HUES64 (cell line): ENCODE data around the gene SFTPB.

ENCODE experiments used
- H3K27ac ChIP-seq: 2 replicates; pipeline ENCODE4 v1.7.0; 2013; ENCODE audit warnings: low read depth, low read length, inconsistent platforms
- H3K27me3 ChIP-seq: 2 replicates; pipeline ENCODE4 v1.6.1; 2013; ENCODE audit warnings: mild to moderate bottlenecking, low read length; ENCODE audit not compliant: insufficient read depth
- H3K36me3 ChIP-seq: 2 replicates; pipeline ENCODE4 v1.6.1; 2013; ENCODE audit warnings: mild to moderate bottlenecking, low read length; ENCODE audit not compliant: insufficient read depth
- H3K4me1 ChIP-seq: 2 replicates; pipeline ENCODE4 v1.6.1; 2013; ENCODE audit warnings: mild to moderate bottlenecking, low read length, moderate library complexity; ENCODE audit not compliant: insufficient read depth
- H3K4me3 ChIP-seq: 2 replicates; pipeline ENCODE4 v1.5.1; 2013; ENCODE audit warnings: mild to moderate bottlenecking, low read length, moderate library complexity
- H3K9ac ChIP-seq: 2 replicates; pipeline ENCODE4 v1.6.1; 2013; ENCODE audit warnings: mild to moderate bottlenecking, low read depth, low read length
- H3K9me3 ChIP-seq: 2 replicates; pipeline ENCODE4 v1.6.1; 2013; ENCODE audit warnings: low read depth, low read length; ENCODE audit not compliant: insufficient read depth
- WGBS: fragments of 150-250, 120-280 bp; methylation state at CpG from one replicate; pipeline ENCODE4 v1.1.7; 2013; ENCODE audit warnings: missing lambda C conversion rate; 5-methylcytosine and 5-hydroxymethylcytosine counted together

SFTPB gene

DNA sequence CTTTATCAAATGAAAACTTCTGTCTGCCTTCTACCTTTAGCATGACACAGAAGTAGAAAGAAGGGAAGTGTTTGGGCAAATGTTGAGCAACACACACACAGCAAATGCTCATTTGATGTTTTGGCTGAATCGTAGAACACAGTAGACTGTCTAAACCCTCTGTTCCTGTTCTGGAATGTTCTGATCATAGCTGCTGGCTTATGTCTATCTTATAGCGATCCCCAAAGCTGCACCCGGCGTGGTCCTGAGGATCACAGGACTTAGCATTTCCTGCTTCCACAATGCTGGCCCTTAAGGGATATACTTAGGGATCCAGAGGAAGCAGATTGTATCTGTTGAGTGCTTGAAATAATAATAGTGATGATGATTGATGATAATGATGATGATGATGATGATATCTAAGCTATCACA is 41.4 kb upstream of the SFTPB start:
- no peaks in the 10 kb centered on the region for H3K36me3 ChIP-seq
- no peak overlapping the region for H3K9ac ChIP-seq
- WGBS = 90% methylated on average over 4 of the region's 4 CpGs
- peaks cover 8% of the 10 kb centered on the region; the same call in 1 of the 2 replicates for H3K27me3 ChIP-seq
- no peaks in the 10 kb centered on the region for H3K9me3 ChIP-seq
- no peaks in the 10 kb centered on the region for H3K4me1 ChIP-seq
- no peak overlapping the region for H3K4me3 ChIP-seq
- H3K27ac ChIP-seq = no peak overlapping the region

DNA sequence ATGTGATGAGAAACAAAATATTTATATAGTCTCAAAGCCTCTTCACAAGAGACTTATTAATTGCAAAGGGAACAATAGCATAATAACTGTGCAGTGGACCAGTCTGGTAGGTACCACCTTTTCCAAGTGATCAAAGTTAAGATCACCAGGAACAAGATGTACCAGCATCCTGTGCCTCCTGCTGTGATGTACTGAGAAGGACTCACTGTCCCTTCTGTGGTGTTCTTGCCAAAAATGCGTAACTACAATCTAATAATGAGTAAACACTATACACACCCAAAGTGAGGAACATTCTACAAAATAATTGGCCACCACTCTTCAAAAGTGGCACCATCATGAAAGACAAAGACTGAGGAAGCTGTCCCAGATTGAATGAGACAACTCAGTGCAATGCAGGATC is 40.6 kb upstream of the SFTPB start:
- Histone ChIP-seq H3K9me3 (no peaks in the 10 kb centered on the region), H3K4me3 (no peak overlapping the region), H3K36me3 (no peaks in the 10 kb centered on the region), H3K27ac (no peak overlapping the region), H3K9ac (no peak overlapping the region), H3K27me3 (peaks cover 8% of the 10 kb centered on the region; the same call in 1 of the 2 replicates), H3K4me1 (no peaks in the 10 kb centered on the region)
- WGBS = 87% methylated on average over 1 of the region's 1 CpG

DNA sequence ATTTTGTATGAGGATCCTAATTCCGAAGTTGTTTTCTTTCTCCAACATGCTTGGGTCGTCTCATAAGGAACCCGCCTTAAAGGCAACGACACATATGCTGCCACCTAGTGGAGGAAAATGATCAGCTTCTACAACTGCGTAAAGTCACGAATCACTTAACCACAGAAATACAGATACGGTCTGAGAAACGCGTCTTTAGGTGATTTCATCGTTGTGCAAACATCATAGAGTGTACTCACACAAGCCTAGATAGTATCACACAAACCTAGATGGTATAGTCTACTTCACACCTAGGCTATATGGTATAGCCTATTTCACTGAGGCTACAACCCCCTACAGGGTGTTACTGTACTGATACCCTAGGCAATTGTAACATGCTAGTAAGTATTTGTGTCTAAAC is 39.3 kb upstream of the SFTPB start:
- 15% methylated on average over 10 of the region's 10 CpGs for WGBS
- Histone ChIP-seq H3K27me3 (peaks cover 8% of the 10 kb centered on the region; the same call in 1 of the 2 replicates), H3K4me3 (no peak overlapping the region), H3K9me3 (no peaks in the 10 kb centered on the region), H3K27ac (no peak overlapping the region), H3K36me3 (no peaks in the 10 kb centered on the region), H3K4me1 (peaks cover 7% of the 10 kb centered on the region), H3K9ac (no peak overlapping the region)

DNA sequence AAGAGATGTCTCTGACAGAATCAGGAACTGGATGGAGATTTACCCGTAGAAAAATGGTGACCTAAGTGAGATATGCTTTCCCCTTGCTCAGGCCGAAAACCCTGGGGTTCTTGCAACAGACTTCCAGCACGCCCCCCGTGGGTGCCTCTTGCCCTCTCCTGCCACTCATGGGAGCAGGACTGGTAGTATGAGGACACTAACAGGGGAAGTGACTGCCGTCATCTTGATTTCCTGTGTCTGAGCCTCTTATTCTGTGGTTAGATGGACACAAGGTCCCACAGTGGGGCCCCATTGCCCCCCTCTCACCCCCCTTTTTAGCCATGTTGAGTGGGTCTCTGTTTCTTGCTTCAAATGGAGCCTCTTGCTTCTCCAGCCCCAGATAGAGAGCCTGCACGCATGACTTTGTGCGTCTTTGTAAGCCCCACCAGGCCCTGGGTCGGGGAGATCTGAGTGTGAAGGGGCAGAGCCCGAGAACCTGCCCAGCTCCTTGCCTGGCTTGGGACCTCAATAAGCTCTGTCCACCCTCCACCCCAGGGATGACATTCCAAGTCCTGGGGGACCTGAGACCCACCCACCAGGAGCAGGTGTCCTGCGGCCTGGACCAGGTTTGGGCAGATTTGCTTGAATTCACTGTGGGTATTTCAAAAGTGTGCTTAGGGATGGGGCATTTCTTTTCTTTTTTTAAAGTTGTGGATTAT is 38.7 kb upstream of the SFTPB start:
- WGBS = 93% methylated on average over 10 of the region's 10 CpGs
- Histone ChIP-seq H3K27me3 (peaks cover 8% of the 10 kb centered on the region; the same call in 1 of the 2 replicates), H3K9ac (no peak overlapping the region), H3K4me3 (no peak overlapping the region), H3K4me1 (peaks cover 13% of the 10 kb centered on the region), H3K36me3 (no peaks in the 10 kb centered on the region), H3K27ac (no peak overlapping the region), H3K9me3 (no peaks in the 10 kb centered on the region)

DNA sequence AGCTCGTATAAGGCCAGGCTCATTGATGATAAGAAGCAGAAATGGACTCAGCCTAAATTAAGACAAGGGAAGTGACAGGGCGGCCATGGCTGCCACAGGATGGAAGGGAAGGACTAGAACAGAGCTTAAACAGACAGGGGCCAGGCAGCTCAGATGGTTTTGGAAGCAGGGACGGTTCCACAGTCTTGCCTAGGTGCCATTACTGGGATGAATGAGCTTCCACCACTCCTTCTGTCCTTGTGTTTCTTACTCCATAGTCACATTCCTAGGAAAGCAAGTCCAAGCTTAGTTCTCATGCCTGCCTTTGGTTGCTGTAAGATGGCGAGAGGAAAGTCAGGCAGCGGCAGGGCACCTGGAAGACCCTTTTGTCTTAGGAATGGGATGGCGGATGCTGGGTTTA is 38.1 kb upstream of the SFTPB start:
- H3K4me1 ChIP-seq = peaks cover 15% of the 10 kb centered on the region
- no peaks in the 10 kb centered on the region for H3K36me3 ChIP-seq
- H3K9me3 ChIP-seq = no peaks in the 10 kb centered on the region
- no peak overlapping the region for H3K4me3 ChIP-seq
- H3K9ac ChIP-seq = no peak overlapping the region
- 90% methylated on average over 6 of the region's 6 CpGs for WGBS
- no peak overlapping the region for H3K27ac ChIP-seq
- peaks cover 8% of the 10 kb centered on the region; the same call in 1 of the 2 replicates for H3K27me3 ChIP-seq

DNA sequence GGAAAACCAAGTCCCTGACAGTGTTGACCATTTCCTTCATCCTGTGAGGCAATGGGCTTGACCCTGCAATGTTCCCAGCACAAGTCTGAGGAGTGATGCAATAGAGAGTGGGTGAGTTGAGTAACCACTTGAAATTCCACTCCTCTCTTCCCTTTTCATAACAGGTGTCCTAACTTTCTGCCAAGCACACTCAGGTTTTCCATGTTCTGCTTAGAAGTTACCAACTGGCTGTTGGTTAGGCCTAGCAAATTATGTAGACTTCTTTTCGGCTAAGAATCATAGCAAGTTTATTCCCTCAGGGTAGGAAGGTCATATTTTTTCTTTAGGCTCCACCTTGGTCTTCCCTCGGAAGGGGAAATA is 37.7 kb upstream of the SFTPB start:
- no peak overlapping the region for H3K9ac ChIP-seq
- H3K4me1 ChIP-seq = peaks cover 15% of the 10 kb centered on the region
- no peak overlapping the region for H3K27ac ChIP-seq

DNA sequence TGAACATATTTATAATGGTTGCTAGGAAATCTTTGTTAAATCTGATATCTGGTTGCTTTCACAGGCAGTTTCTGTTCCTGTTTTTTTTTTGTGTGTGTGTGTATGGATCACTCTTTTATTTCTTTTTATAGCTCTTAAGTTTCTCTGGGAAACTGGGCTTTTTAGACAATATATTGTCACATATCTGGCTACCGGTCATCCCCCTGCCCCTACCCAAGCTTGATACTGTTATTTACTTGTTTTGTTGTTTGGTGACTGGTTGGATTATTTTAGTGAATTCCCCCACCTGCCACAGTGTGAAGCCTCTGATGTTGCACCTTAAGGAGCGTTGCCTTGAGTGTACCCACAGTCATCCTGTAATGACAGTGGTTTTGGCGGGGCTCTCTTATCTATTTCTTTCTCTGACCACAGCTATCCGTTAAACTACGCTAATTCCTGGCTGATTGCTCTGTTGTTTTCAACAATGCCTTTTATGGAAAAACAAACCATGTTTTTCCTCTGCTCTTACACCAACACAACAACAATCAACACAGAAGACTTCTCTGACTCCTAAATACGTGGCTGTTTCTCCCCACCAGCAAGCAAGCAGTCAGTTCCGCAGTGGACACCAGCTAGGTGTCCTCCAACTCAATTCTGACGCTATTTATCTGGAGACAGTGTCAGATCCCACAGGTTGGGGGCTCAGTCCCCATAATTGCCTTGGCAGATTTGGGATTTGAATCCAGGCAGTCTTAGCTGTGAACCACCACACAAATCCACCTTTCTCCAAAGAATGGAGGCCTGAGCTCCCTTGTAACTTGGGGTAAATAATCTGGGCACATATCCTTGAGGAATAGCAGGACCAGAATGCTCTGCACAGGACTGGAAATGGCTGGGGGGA is 37.0 kb upstream of the SFTPB start:
- Histone ChIP-seq H3K36me3 (no peaks in the 10 kb centered on the region), H3K9ac (no peak overlapping the region), H3K4me3 (no peak overlapping the region), H3K27ac (no peak overlapping the region), H3K27me3 (peaks cover 8% of the 10 kb centered on the region; the same call in 1 of the 2 replicates), H3K9me3 (no peaks in the 10 kb centered on the region), H3K4me1 (peaks cover 15% of the 10 kb centered on the region)
- 78% methylated on average over 7 of the region's 8 CpGs for WGBS

More for the DNA sequence above, 37.7 kb upstream of the SFTPB start:
- WGBS = 94% methylated on average over 2 of the region's 2 CpGs
- no peaks in the 10 kb centered on the region for H3K9me3 ChIP-seq
- H3K4me3 ChIP-seq = no peak overlapping the region
- no peaks in the 10 kb centered on the region for H3K36me3 ChIP-seq
- H3K27me3 ChIP-seq = peaks cover 8% of the 10 kb centered on the region; the same call in 1 of the 2 replicates

DNA sequence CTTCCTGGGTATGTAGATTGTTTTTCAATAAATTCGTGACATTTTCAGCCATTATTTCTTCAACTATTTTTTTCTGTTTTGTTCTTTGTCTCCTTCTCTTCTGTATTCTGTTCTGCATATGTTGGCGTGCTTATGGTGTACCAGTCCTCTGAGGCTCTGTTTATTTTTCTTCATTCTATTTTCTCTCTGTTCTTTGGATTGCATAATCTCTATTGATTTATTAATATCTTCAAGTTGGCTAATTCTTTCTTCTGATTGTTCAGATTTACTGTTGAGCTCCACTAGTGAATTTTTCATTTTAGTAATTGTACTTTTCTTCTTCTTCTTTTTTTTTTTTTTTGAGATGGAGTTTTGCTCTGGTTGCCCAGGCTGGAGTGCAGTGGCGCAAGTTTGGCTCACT is 36.0 kb upstream of the SFTPB start:
- no peaks in the 10 kb centered on the region for H3K9me3 ChIP-seq
- no peak overlapping the region for H3K4me3 ChIP-seq
- H3K27me3 ChIP-seq = peaks cover 8% of the 10 kb centered on the region; the same call in 1 of the 2 replicates
- no peak overlapping the region for H3K9ac ChIP-seq
- no peak overlapping the region for H3K27ac ChIP-seq
- 92% methylated on average over 2 of the region's 3 CpGs for WGBS
- H3K36me3 ChIP-seq = no peaks in the 10 kb centered on the region
- H3K4me1 ChIP-seq = peaks cover 15% of the 10 kb centered on the region

DNA sequence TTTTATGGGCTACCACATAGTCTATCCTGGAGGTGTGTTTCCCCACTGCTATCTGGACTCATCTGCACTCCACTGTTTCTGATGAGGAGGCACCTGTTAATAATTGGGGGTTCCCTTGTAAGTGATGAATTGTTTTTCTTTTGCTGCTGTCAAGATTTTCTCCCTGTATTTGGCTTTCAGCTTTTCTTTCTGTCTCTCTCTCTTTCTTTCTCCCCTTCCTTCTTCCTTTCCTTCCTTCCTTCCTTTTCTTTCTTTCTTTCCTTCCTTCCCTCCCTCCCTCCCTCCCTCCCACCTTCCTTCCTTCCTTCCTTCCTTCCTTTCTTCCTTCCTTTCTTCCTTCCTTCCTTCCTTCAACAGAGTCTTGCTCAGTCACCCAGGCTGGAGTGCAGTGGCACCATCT is 35.3 kb upstream of the SFTPB start:
- peaks cover 15% of the 10 kb centered on the region for H3K4me1 ChIP-seq
- H3K27me3 ChIP-seq = peaks cover 8% of the 10 kb centered on the region; the same call in 1 of the 2 replicates
- H3K9me3 ChIP-seq = no peaks in the 10 kb centered on the region
- no peak overlapping the region for H3K4me3 ChIP-seq
- H3K36me3 ChIP-seq = no peaks in the 10 kb centered on the region
- no peak overlapping the region for H3K9ac ChIP-seq
- no peak overlapping the region for H3K27ac ChIP-seq

DNA sequence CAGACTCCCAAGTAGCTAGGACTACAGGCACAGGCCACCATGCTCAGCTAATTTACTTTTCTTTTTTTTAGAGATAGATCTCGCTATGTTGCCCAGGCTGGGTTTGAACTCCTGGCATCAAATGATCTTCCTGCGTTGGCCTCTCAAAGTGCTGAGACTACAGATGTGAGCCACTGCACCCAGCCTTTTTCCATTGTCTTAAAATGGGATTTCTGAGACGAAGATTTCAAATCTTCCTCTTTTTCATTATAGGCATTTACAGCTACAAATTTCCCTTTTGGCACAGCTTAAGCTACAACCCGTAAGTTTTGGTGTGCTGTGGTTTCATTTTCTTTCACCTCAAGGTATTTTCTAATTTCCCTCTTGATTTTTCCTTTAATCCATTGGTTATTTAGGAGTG is 34.8 kb upstream of the SFTPB start:
- Histone ChIP-seq H3K4me3 (no peak overlapping the region), H3K27ac (peak overlapping the region; percentile 72), H3K9ac (no peak overlapping the region), H3K9me3 (no peaks in the 10 kb centered on the region), H3K27me3 (peaks cover 6% of the 10 kb centered on the region; the same call in 1 of the 2 replicates), H3K4me1 (peaks cover 15% of the 10 kb centered on the region), H3K36me3 (no peaks in the 10 kb centered on the region)
- WGBS = 90% methylated on average over 4 of the region's 4 CpGs

DNA sequence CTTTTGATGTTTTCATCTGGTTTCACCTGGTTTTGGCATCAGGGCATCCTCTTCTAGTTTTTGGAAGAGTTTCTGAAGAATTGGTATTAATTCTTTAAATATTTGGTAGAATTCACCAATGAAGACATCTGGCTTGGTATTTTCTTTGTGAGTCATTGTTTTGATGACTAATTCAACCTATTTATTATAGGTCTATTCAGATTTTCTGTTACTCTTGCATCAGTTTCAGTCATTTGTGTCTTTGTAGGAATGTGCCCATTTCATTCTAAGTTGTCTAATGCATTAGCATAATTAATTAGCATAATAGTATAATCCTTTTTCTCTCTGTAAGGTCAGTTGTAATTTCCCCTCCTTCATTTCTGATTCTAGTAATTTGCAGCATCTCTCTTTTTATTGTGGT is 34.2 kb upstream of the SFTPB start:
- Histone ChIP-seq H3K27me3 (no peaks in the 10 kb centered on the region), H3K4me3 (no peak overlapping the region), H3K4me1 (peaks cover 15% of the 10 kb centered on the region), H3K27ac (peak overlapping the region; percentile 72), H3K9me3 (no peaks in the 10 kb centered on the region), H3K36me3 (no peaks in the 10 kb centered on the region), H3K9ac (no peak overlapping the region)
